ENCODE data around the gene MIS12. TPM values are rescaled to one million over a fixed set of nuclear protein-coding genes. Genes with fewer than 3 reads are reported as not detected.
A peak's percentile ranks its signal among the peaks of the same experiment; 100 is the strongest.

The MIS12 gene
- polyA plus RNA-seq, 1 donor: 23.9 TPM

DNA sequence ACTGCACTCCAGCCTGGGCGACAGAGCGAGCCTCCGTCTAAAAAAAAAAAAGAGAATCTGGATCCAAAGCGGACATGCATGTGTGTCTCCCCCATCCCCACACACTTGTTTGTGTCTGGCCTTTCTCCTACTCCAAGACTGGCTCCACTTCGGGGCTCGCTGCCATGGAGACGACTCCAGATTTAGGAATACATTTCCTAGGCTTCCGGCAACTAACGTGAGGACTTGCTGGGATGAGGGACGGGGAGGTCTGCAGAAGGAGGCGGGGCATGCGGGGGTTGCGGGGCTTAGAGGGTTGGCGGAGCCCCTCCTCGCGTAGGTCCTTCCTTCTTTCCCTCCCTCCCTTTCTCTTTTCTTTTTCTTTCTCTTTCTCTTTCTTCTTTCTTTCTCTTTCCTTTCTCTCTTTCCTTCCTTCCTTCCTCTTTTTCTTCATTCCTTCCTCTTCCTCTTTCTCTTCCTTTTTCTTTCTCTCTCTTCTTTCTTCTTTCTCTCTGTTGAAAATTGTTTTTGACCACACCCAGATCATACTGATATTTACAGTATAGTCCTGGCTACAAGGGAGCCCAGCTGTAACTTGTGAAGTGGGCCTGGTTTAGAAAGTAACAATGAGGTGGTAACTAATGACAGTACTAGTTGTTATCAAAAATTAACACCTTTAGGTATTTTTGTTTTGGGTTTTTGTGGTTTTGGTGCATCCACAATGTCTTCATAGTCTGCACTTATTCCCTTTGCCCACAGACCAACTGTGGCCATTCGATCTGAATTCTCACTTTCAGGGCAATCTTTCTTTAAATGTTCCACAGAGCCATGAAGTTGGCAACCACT, 25.2 kb downstream of the MIS12 start:
- 74% methylated on average over 3 of the region's 17 CpGs for WGBS (ENCODE audit: insufficient coverage, low lambda C conversion rate)
- no peak overlapping the region for H3K27ac ChIP-seq (ENCODE audit: low read length)
- H3K4me3 ChIP-seq (ENCODE audit: low read length): no peak overlapping the region
- H3K9me3 ChIP-seq (ENCODE audit: control insufficient read depth, low read depth, low read length): no peaks in the 10 kb centered on the region
- H3K27me3 ChIP-seq (ENCODE audit: control insufficient read depth, insufficient read depth, low read length): peaks cover 7% of the 10 kb centered on the region
- no peaks in the 10 kb centered on the region for H3K36me3 ChIP-seq (ENCODE audit: control insufficient read depth, insufficient read depth, low read length)
- DNase-seq: peak; percentile 48 to 61
- H3K4me1 ChIP-seq (ENCODE audit: control insufficient read depth, insufficient read depth, low read length): no peaks in the 10 kb centered on the region

DNA sequence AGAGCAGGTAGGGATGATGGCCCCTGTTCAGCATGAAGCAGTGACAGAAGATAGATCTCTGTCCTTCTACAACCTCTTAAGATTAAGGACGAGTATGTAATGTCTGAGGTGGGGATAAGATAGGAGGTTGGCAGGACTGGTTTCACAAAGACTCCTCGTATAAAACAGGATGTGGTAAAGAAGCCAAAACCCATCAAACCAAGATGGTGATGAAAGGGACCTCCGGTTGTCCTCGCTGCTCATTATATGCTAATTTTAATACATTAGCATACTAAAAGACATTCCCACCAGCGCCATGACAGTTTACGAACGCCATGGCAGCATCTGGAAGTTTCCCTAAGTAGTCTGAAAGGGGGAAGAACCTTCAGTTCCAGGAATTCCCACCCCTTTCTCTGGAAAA, 27.3 kb downstream of the MIS12 start:
- Histone ChIP-seq H3K27ac (ENCODE audit: low read length) (no peak overlapping the region), H3K4me3 (ENCODE audit: low read length) (no peak overlapping the region), H3K36me3 (ENCODE audit: control insufficient read depth, insufficient read depth, low read length) (no peaks in the 10 kb centered on the region), H3K9me3 (ENCODE audit: control insufficient read depth, low read depth, low read length) (no peaks in the 10 kb centered on the region), H3K27me3 (ENCODE audit: control insufficient read depth, insufficient read depth, low read length) (peaks cover 7% of the 10 kb centered on the region), H3K4me1 (ENCODE audit: control insufficient read depth, insufficient read depth, low read length) (no peaks in the 10 kb centered on the region)
- DNase-seq: no peak
- no CpG with 5 or more reads among the region's 7 CpGs for WGBS (ENCODE audit: insufficient coverage, low lambda C conversion rate)

DNA sequence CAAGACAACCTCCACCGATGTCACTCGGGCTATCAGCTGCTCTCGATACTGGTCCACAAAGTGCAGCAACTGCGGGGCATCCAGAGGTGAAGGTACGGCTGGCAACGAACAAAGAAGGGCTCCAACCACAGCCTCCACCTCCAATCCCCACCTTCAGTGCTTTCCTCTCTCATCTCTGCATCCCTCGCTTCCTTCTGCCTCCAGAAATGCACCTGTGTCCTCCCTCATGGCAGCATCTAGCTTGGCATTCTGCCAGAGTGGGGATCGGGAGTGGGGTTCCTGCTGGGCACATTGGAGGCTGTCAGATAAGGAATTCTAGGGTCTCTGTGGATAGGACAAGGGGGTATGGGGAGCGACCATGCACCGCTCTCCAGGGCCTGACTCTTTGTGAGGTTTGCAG, 28.6 kb downstream of the MIS12 start:
- H3K4me3 ChIP-seq (ENCODE audit: low read length): no peak overlapping the region
- no peak overlapping the region for H3K27ac ChIP-seq (ENCODE audit: low read length)
- WGBS (ENCODE audit: insufficient coverage, low lambda C conversion rate): 100% methylated on average over 3 of the region's 10 CpGs
- no peak for DNase-seq
- H3K36me3 ChIP-seq (ENCODE audit: control insufficient read depth, insufficient read depth, low read length): no peaks in the 10 kb centered on the region
- no peaks in the 10 kb centered on the region for H3K9me3 ChIP-seq (ENCODE audit: control insufficient read depth, low read depth, low read length)
- peaks cover 7% of the 10 kb centered on the region for H3K27me3 ChIP-seq (ENCODE audit: control insufficient read depth, insufficient read depth, low read length)
- H3K4me1 ChIP-seq (ENCODE audit: control insufficient read depth, insufficient read depth, low read length): no peaks in the 10 kb centered on the region

DNA sequence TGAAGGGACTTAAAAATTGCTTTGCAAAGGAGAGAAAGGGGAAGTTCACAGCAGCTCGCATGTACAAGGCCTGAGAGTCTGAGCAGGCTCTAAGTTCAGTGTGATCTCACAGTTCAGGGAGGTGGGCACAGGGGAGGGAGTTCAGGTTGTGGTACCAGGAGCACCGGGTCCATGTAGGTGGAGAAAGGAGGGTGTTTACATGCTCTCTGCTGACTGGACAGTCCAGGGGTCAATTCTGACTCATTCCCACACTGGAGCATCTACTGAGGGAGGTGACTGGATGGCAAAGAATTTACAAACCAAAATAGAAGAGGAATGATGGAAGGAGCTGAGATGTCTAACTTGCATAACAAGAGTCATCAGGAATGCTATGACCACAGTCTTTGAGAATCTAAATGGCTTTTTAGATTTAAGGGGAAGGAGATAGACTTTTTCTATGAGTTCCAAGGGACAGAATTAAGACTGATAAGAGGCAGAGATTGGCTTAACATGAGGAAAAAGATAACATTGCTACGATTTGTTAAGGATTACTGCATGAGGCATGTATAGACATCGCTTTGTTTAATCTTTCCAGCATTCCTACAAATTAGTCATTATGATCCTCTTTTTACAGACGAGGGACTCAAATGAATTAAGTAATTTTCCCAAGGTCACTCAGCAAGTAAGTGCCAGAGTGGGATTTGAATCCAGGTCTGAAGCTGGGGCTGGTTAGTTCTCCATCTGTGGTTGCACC, 29.9 kb downstream of the MIS12 start:
- peaks cover 7% of the 10 kb centered on the region for H3K27me3 ChIP-seq (ENCODE audit: control insufficient read depth, insufficient read depth, low read length)
- H3K27ac ChIP-seq (ENCODE audit: low read length): no peak overlapping the region
- 67% methylated on average over 1 of the region's 5 CpGs for WGBS (ENCODE audit: insufficient coverage, low lambda C conversion rate)
- H3K36me3 ChIP-seq (ENCODE audit: control insufficient read depth, insufficient read depth, low read length): no peaks in the 10 kb centered on the region
- no peaks in the 10 kb centered on the region for H3K9me3 ChIP-seq (ENCODE audit: control insufficient read depth, low read depth, low read length)
- DNase-seq: peak in 1 of 2 donors; percentile 10
- no peak overlapping the region for H3K4me3 ChIP-seq (ENCODE audit: low read length)
- no peaks in the 10 kb centered on the region for H3K4me1 ChIP-seq (ENCODE audit: control insufficient read depth, insufficient read depth, low read length)

DNA sequence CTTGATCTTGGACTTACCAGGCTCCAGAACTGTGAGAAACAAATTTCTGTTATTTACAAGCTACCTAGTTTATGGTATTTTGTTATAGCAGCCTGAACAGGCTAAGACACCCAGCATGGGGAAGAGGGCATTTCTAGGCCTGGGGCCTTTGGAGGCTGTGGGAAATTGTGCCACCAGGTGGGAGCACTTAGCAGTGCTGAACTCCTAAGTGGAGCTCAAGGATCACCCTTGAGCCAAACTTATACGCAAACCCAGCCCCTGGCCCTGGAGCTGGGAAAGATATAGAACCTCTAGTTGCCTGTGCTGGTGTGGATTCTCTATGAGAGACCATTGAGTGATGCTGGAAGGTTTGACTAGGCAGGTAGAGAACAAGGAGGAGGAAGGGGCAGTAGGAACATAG, 36.1 kb downstream of the MIS12 start:
- Histone ChIP-seq H3K9me3 (ENCODE audit: control insufficient read depth, low read depth, low read length) (no peaks in the 10 kb centered on the region), H3K27me3 (ENCODE audit: control insufficient read depth, insufficient read depth, low read length) (no peaks in the 10 kb centered on the region), H3K36me3 (ENCODE audit: control insufficient read depth, insufficient read depth, low read length) (no peaks in the 10 kb centered on the region), H3K4me3 (ENCODE audit: low read length) (no peak overlapping the region), H3K27ac (ENCODE audit: low read length) (no peak overlapping the region), H3K4me1 (ENCODE audit: control insufficient read depth, insufficient read depth, low read length) (no peaks in the 10 kb centered on the region)
- WGBS (ENCODE audit: insufficient coverage, low lambda C conversion rate): no CpG with 5 or more reads among the region's 1 CpG
- no peak for DNase-seq

DNA sequence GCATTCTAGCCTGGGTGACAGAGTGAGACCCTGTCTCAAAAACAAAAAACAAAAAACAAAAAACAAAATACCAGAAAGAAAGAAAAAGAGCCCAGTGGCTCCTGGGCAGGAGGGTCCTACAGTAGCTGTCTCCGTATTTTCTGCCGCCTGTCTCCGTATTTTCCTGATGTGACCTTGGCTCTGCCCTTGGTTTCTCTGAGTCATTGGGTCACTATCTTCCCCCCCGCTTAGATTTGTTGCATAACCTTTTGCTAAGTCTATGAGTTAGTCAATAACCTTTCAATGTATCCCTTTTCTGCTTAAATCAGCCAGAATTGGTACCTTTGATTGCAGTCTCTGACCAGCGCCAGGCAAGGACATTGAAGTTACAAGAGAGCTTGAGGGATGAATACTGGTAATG, 36.9 kb downstream of the MIS12 start:
- no peak overlapping the region for H3K4me3 ChIP-seq (ENCODE audit: low read length)
- H3K4me1 ChIP-seq (ENCODE audit: control insufficient read depth, insufficient read depth, low read length): no peaks in the 10 kb centered on the region
- no peak for DNase-seq
- WGBS (ENCODE audit: insufficient coverage, low lambda C conversion rate): 97% methylated on average over 3 of the region's 5 CpGs
- no peaks in the 10 kb centered on the region for H3K27me3 ChIP-seq (ENCODE audit: control insufficient read depth, insufficient read depth, low read length)
- H3K27ac ChIP-seq (ENCODE audit: low read length): no peak overlapping the region
- no peaks in the 10 kb centered on the region for H3K36me3 ChIP-seq (ENCODE audit: control insufficient read depth, insufficient read depth, low read length)
- H3K9me3 ChIP-seq (ENCODE audit: control insufficient read depth, low read depth, low read length): no peaks in the 10 kb centered on the region

DNA sequence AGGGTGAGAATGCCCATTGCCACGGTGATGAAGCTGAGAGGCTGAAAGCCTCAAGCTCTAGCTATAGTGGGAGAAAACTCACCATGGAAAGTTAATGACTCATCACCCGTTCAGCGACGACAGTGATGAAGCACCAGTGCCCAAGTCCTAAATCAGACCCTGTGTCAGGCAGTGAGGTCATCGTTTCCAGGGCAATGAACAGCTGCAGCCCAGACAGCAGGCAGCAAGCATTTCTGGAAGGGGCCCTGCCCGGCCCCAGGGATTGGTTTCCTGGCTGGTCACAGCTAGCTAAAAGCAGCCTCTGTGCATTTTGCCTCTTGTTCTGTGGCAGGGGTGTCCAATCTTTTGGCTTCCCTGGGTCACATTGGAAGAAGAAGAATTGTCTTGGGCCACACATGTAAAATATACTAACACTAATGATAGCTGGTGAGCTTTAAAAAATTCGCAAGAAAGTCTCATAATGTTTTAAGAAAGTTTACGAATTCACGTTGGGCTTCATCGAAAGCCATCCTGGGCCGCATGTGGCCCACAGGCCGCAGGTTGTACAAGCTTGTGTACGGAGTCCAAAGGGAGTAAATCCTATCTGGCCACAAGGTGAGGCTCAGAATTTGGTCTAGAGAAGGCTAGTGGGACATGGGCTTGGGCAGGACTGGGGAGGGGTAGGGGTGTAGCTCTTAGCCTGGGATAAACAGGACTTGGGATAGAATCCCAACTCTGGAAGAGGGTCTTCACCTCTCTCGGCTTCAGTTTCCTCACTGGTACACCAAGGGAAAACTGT, 40.6 kb downstream of the MIS12 start:
- Histone ChIP-seq H3K4me1 (ENCODE audit: control insufficient read depth, insufficient read depth, low read length) (no peaks in the 10 kb centered on the region), H3K4me3 (ENCODE audit: low read length) (no peak overlapping the region), H3K27me3 (ENCODE audit: control insufficient read depth, insufficient read depth, low read length) (no peaks in the 10 kb centered on the region), H3K27ac (ENCODE audit: low read length) (peak overlapping the region; percentile 23), H3K9me3 (ENCODE audit: control insufficient read depth, low read depth, low read length) (no peaks in the 10 kb centered on the region), H3K36me3 (ENCODE audit: control insufficient read depth, insufficient read depth, low read length) (no peaks in the 10 kb centered on the region)
- no CpG with 5 or more reads among the region's 14 CpGs for WGBS (ENCODE audit: insufficient coverage, low lambda C conversion rate)
- peak; percentile 32 to 56 for DNase-seq

DNA sequence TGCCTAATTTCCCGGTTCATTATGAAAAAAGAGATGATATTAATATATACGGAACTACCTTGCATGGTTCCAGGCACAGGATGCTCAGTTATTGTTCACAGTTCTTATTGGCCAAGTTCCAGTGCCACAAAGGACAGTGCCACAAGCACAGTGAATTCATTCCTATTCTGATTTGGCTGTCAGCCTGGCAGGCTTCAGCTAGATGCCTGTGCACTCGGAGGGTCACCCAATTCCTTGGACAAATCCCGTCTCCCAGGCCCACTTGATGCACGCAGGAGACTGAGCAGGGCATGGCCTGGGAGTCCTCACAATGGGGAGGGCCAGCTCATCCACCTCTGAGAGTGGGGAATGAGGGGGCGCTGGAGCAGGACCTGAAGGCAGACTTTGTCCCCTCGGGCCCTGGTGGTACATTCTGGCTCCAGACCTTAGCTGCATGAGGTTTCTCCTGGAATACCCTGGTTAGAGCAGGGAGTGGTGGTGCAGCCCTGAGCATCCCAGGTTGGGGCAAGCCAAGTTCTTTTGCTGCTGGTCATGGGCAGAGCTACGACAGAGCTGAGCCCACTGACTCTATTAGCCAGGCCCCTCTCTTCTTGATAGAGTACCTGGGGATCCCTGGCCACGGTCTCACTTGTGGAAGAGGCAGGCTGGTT, 41.4 kb downstream of the MIS12 start:
- no peaks in the 10 kb centered on the region for H3K27me3 ChIP-seq (ENCODE audit: control insufficient read depth, insufficient read depth, low read length)
- H3K9me3 ChIP-seq (ENCODE audit: control insufficient read depth, low read depth, low read length): no peaks in the 10 kb centered on the region
- no CpG with 5 or more reads among the region's 9 CpGs for WGBS (ENCODE audit: insufficient coverage, low lambda C conversion rate)
- DNase-seq: no peak
- H3K4me3 ChIP-seq (ENCODE audit: low read length): no peak overlapping the region
- no peaks in the 10 kb centered on the region for H3K4me1 ChIP-seq (ENCODE audit: control insufficient read depth, insufficient read depth, low read length)
- H3K36me3 ChIP-seq (ENCODE audit: control insufficient read depth, insufficient read depth, low read length): no peaks in the 10 kb centered on the region
- H3K27ac ChIP-seq (ENCODE audit: low read length): no peak overlapping the region

DNA sequence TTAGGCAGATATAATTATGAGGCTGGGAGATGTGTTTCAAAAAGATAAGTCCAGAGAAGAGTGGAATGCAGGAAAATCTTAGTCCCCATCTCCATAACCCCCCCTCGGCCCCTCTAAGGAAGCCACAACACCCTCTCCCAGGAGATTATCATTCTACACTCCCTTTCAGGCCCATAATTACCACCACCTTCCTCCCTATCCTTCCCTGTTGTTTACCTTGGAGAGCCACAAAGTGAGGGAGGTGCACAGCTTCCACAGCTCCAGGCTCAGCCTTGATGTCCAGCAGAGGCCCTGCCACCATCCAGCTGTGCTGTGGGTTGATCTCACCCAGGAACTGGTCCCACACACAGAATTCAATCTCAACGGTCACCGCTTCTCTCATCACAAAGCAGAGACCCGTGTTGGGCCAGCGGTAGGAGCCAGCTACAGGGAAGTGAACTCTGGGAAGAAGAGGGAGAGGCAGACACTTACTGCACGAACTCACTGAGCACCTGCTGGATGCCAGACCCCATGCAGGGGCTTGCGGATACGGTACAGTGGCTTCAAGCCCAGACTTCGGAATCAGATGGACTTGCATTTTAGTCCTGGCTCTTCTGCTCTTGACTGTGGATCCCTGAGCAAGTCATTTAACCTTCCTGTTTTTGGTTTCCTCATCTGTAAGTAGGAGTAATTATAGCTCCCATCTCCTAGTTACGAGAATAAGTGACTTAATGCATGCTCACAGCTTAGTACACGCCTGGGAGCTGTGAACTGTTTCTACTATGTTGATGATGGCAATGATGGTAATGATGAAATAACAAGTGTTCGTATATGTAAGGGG, 44.1 kb downstream of the MIS12 start:
- Histone ChIP-seq H3K36me3 (ENCODE audit: control insufficient read depth, insufficient read depth, low read length) (no peaks in the 10 kb centered on the region), H3K4me3 (ENCODE audit: low read length) (no peak overlapping the region), H3K4me1 (ENCODE audit: control insufficient read depth, insufficient read depth, low read length) (no peaks in the 10 kb centered on the region), H3K27me3 (ENCODE audit: control insufficient read depth, insufficient read depth, low read length) (no peaks in the 10 kb centered on the region), H3K27ac (ENCODE audit: low read length) (no peak overlapping the region), H3K9me3 (ENCODE audit: control insufficient read depth, low read depth, low read length) (no peaks in the 10 kb centered on the region)
- WGBS (ENCODE audit: insufficient coverage, low lambda C conversion rate): no CpG with 5 or more reads among the region's 12 CpGs
- no peak for DNase-seq

All from large intestine (tissue), 3 donors.